Measurements from ENCODE around the gene SEMA3D. TPM values are rescaled to one million over a fixed set of nuclear protein-coding genes. Genes with fewer than 3 reads are reported as not detected.

Gene SEMA3D
- polyA plus RNA-seq, 1 donor from 2014 or later = 1.6 TPM

- Histone ChIP-seq H3K36me3 (ENCODE audit: insufficient read depth, low read length) (no peaks in the 10 kb centered on the region), H3K9ac (ENCODE audit: low read length) (no peak overlapping the region), H2AFZ (ENCODE audit: low read depth, low read length) (no peak overlapping the region), H3K9me2 (ENCODE audit: insufficient read depth, low read length) (no peaks in the 10 kb centered on the region), H3K27me3 (ENCODE audit: insufficient read depth, low read depth, low read length) (no peaks in the 10 kb centered on the region), H3K4me3 (ENCODE audit: low read length) (no peak overlapping the region), H3K27ac (ENCODE audit: low read length) (no peak overlapping the region), H3K4me2 (ENCODE audit: low read length) (no peak overlapping the region), H3K9me3 (ENCODE audit: low read length) (no peaks in the 10 kb centered on the region), H3F3A (ENCODE audit: insufficient read depth, low read length, poor library complexity, severe bottlenecking) (no peaks in the 10 kb centered on the region), H3K79me2 (replicated peaks; ENCODE audit: insufficient read depth, low read length) (no peaks in the 10 kb centered on the region), H4K20me1 (ENCODE audit: insufficient read depth) (no peaks in the 10 kb centered on the region)
- TF ChIP-seq RAD21 (conservative IDR thresholded peaks at IDR 0.05) (no peak), MXI1 (conservative IDR thresholded peaks at IDR 0.05; ENCODE audit: poor library complexity, severe bottlenecking) (no peak), SMC3 (conservative IDR thresholded peaks at IDR 0.05; ENCODE audit: poor library complexity) (no peak), TAF1 (IDR thresholded peaks at IDR 0.05; ENCODE audit: low read depth) (no peak), EP300 (conservative IDR thresholded peaks at IDR 0.05; ENCODE audit: poor library complexity, severe bottlenecking) (no peak), POLR2AphosphoS5 (IDR thresholded peaks at IDR 0.05) (no peak), EZH2 (IDR thresholded peaks at IDR 0.05; ENCODE audit: borderline replicate concordance, insufficient read depth, low read length, poor library complexity, severe bottlenecking) (no peak), REST (IDR thresholded peaks at IDR 0.05; ENCODE audit: borderline replicate concordance) (no peak), CTCF (IDR thresholded peaks at IDR 0.05; ENCODE audit: poor library complexity, severe bottlenecking) (no peak)
Measured at GRCh38 chr7:85090143-85090542, 96.7 kb downstream of the SEMA3D start.

- Histone ChIP-seq H3K36me3 (ENCODE audit: insufficient read depth, low read length) (no peaks in the 10 kb centered on the region), H3K27me3 (ENCODE audit: insufficient read depth, low read depth, low read length) (no peaks in the 10 kb centered on the region), H3K9ac (ENCODE audit: low read length) (no peak overlapping the region), H3K79me2 (replicated peaks; ENCODE audit: insufficient read depth, low read length) (no peaks in the 10 kb centered on the region), H3K9me3 (ENCODE audit: low read length) (no peaks in the 10 kb centered on the region), H2AFZ (ENCODE audit: low read depth, low read length) (no peak overlapping the region), H3K27ac (ENCODE audit: low read length) (no peak overlapping the region), H4K20me1 (ENCODE audit: insufficient read depth) (no peaks in the 10 kb centered on the region), H3K4me2 (ENCODE audit: low read length) (no peak overlapping the region), H3F3A (ENCODE audit: insufficient read depth, low read length, poor library complexity, severe bottlenecking) (no peaks in the 10 kb centered on the region), H3K9me2 (ENCODE audit: insufficient read depth, low read length) (no peaks in the 10 kb centered on the region), H3K4me3 (ENCODE audit: low read length) (no peak overlapping the region)
- no peak for TF ChIP-seq TAF1 (IDR thresholded peaks at IDR 0.05; ENCODE audit: low read depth)
- TF ChIP-seq EP300 (conservative IDR thresholded peaks at IDR 0.05; ENCODE audit: poor library complexity, severe bottlenecking) = no peak
- no peak for TF ChIP-seq POLR2AphosphoS5 (IDR thresholded peaks at IDR 0.05)
- TF ChIP-seq REST (IDR thresholded peaks at IDR 0.05; ENCODE audit: borderline replicate concordance) = no peak
- TF ChIP-seq MXI1 (conservative IDR thresholded peaks at IDR 0.05; ENCODE audit: poor library complexity, severe bottlenecking) = no peak
- TF ChIP-seq RAD21 (conservative IDR thresholded peaks at IDR 0.05) = no peak
- TF ChIP-seq SMC3 (conservative IDR thresholded peaks at IDR 0.05; ENCODE audit: poor library complexity) = no peak
- no peak for TF ChIP-seq CTCF (IDR thresholded peaks at IDR 0.05; ENCODE audit: poor library complexity, severe bottlenecking)
- no peak for TF ChIP-seq EZH2 (IDR thresholded peaks at IDR 0.05; ENCODE audit: borderline replicate concordance, insufficient read depth, low read length, poor library complexity, severe bottlenecking)
Measured at GRCh38 chr7:85081846-85082245, 105.0 kb downstream of the SEMA3D start.

Measured in neural cell (in vitro differentiated cells).